ENCODE data around the gene MGLL.

The MGLL gene

DNA sequence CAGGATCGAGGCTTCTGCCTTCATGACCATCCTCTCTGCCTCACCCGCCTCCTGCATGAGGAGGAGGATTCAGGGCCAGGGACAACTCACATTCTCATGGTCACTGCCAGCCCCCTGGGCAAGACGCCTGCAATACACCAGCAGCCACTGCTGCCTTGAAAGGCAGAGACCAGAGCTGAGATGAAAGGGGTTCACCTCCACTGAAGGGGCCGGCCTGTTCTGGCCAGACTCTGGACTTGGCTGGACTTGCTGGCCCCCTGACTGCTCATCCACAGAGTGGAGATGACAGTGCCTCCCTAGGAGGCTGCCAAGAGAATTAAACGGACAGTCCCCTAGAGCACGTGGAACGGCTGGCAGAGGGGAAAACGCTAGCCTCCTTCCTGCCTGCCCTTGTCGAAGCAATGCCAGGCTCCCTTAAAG lies 35.2 kb downstream of the MGLL start:
- peak; percentile 68 to 77 for DNase-seq

DNA sequence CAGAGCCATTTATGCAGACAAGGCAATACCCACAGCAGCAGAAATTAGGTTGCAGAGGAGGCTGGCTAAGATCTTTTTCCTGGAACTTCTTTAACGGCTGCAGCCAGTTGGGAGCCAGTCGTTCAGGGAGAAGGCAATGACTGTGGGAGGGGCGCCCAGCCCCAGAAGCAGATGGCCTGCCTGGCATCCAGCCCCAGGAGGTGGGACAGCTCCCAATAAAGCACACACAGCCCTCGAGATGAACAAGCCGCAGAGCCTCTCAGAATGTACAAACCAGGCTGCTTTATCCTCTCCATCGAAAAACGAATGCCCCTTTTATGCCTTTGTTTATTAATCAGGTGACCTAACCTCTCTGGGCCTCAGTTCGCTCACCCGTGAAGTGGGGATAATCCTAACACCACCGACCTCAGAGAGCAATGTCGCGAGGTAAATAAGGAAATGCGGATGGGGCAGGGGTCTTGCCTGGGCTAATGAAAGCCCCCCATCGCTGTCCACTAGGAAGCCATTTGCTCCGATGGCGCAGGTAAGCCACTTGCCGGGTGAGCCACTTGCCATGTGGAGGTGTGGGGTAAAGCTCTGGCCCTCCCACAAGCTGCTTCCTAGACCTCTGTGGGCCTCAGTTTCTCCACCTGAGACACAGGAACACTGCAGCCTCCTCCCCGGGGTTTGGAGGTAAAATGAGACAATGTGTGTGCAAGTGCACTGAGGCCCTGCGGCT lies 35.8 kb downstream of the MGLL start:
- DNase-seq, result peak; percentile 31 to 81

DNA sequence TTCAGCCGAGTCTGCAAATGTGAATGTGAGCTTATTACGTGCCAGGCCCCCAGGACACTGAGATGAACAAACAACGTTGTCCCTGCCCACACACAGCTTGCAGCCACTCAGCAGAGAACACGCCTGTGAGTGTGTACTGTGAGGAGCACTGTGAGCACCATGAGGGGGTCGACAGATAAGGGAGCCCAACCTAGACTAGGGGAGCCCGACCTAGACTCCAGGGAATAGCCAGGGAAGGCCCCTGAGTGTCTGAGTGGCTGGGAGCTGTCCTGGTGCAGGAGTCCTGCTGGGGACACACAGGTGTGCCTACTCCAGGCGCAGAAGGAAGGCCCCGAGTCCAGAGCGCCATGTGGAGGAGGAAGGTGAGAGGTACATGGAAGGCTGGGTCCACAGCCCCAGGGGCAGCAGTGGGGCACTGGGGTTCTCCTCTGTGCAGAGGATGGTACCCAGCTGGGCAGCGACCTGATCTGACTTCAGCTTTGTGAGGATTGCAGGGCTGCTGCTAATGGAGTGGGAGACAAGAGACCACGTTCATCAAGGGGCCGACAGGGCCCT lies 36.5 kb downstream of the MGLL start:
- no peak for DNase-seq

DNA sequence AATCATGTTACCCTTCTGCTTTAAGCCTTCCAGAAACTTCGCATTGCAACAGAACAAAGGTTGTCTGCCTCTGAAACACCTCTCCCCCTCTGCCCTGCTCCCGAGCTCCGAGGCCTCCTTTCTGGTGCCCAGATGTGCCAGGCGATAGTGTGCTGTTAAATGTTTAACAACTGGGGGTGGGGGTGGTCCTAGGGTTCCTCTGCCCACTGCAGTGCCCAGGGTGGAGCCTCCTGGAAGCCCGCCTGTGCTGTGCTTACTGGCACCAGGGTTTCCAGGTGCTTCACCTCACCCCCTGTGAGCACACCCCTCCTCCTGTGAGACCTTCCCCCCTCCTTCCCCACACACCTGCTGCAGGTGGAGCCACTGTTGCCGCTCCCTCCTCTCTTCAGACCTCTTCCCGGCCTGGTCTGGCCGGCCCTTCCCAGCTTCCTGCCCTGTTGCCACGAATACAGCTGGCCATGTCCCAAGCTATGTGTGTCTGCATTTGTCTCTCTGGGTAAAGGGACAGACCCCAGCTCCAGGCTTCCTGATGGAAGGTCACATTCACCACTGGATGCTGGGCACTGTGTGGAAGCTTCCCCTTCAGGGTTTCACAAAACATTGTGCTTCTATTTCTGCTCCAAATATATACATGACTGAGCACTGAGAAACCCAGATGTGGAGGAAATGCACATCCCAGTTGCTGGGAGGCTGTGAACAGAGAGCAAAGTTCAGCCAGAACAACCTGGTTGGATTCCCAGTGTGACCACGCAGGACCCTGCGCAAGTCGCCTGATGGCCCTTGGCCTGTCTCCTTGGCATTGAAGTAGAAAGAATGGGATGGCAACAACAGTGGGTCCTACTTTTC lies 37.2 kb downstream of the MGLL start:
- no peak for DNase-seq

DNA sequence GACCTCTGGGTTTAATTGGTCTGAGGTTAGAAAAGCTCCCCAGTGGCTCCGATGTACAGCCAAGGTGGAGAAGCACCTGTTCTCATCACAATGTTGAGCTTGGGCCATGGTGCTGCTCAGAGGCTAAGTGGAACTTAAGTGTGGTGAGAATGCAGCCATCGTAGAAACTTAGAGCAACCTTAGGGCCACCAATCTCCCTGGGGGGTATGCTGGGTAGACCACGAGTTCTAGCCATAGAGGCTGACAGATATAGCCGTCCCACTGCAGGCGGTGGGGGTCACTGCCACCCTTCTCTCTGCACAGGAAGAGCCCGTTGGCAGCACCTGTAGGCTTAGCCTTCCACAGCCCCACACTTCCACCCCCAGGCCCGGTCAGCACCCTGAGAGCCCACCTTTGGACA lies 38.0 kb downstream of the MGLL start:
- DNase-seq, result no peak

DNA sequence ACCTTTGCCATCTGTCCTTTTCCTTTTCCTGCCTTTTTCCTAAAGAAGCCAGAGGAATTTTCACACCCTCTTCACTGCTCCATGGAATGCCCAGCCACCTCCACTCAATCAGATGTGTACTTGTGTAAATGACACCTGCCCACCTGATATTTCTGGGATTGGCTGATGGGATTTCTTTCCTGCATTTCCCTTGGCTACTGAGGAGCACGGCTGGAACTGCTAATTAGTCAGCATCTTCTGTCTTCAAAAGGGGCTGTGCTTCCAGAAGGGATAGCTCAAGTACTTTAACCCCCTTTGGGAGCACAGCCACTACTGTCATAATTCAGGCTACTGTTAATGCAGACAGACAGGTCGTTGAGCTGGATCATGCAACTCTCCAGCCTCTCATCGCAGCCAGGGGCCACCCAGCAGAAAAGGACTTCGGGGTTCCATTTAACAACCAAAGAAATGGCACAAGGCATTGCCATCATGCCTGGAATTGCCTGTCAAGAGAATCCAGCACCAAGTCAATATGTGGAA lies 38.6 kb downstream of the MGLL start:
- no peak for DNase-seq

DNA sequence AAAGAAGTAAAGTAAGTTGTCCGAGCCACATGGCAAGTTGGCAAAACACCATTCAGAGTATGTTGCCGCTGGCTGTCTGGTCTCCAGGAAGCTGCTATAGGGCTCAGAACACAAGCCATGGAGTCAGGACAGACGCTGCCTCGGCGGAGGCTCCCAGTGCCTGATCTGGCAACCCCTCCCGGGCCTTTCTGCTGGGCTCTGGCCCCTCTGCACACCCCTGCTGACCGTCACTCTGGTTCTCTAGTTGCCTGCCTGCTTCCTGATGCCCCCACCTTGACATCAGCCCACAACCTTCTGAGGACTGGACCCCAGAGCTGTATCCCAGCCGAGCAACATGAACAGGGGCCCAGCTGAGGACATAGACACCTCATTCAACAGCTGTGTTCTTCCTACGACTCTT lies 39.1 kb downstream of the MGLL start:
- DNase-seq, result no peak

DNA sequence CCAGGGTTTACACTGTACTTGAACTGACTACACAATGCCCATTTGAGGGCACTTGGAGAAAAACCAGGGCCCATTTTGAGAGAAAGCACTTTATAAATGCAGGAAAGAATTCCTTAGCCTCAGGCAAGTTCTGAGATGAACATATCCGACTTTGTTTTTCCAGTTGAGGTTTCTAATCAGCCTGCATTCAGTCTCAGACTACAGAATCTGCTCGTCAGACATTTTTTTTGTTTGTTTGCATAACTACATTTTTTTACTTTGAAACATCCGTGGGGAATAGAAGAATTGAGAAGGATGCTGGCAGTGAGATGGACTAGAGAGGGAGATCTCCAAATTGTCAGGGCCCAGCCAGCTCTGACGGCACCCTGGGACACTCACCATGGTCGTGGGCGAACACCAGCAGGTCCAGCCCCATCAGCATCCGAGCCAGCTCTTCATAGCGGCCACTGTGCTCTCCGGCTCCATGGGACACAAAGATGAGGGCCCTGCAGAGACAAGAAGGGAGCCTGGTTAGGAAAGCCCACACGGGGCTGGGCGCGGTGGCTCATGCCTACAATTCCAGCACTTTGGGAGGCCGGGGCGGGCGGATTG lies 40.8 kb downstream of the MGLL start:
- no peak for DNase-seq

DNA sequence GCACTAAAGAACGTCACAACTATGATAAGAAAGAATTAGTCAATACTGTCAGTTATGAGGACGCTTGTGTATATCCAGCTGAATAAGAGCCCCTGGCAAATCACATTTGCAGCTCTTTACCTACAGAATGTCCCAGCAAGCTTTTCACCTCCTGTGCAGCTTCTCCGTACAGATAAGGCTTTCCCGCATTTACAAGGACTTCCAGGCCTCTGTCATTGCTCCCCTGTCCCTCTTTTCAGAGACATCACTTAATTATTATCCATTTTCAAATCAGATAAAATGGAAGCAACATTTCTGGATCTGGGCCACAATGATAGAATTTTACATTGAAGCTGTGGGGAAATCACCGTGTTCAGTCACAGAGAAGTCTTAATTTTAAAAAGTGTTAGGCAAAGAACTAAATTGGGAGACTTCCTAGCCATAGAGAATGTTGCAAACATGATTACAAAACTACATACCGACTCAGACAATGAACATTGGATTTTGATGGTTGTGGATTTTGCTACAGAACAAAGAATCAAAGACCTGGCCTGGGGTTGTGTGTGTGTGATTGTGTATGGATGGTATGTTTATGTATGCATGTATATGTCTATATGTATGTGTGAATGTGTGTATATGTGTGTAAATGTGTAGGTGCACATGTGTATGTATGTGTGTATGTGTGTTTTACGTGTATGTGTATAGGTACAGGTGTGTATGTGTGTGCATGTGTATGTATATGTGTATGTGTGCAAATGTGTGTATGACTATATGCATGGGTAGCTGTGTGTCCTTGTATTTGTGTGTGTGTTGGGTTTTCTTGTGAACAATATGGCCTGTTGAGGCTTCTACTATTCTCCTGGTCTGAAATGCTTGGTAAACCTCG lies 41.5 kb downstream of the MGLL start:
- DNase-seq, result no peak

DNA sequence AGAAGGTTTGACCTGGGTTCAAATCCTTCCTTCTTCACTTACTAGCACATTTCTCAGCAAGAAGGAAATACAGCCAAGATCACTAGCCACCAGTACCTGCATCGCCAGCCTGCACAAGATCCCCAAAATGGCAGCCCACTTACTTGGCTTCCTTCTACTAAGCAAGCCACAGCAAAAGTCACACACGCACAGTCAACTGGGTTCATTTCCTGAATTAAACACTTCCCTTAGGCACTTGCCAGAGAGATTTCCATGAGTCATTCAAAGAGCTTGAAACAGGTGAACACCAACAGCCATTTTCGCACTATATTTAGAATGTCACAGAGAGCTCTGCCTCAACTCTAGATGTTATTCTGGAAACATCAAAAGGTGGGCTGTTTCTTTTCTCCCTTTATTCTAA lies 42.6 kb downstream of the MGLL start:
- no peak for DNase-seq

DNA sequence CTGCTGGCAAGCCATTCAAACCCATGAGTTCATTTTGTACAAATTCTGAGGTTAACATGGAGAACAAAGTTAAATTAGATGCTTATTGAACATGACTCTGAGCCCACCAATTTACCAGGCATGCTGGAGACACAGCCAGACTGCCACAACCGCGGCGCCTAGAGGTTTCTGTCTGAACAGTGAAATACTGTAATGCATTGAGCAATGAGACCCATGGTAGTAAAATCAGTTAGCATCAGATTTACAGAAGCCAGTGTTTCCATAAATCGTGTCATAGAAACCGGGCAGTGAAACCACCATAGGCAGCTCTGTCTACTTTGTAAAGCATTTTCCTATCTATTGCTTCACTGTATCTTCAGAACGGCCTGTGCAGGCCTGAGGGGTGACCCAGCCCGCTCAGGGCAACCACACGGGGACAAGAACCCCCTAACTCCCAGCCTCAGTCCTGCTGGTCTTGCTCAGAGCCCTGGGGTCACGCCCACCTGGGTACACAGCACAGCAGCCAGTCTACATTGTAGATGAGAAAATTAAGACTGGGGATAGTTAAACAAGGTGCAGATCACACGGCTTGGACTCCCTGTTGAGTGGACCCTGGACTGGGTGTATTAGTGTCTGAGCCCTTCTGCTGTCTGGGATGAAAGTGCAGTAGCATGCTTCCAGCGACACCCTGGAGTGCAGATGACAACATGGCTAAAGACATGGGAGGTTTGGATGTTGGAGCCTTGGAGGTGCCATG lies 44.2 kb downstream of the MGLL start:
- no peak for DNase-seq

DNA sequence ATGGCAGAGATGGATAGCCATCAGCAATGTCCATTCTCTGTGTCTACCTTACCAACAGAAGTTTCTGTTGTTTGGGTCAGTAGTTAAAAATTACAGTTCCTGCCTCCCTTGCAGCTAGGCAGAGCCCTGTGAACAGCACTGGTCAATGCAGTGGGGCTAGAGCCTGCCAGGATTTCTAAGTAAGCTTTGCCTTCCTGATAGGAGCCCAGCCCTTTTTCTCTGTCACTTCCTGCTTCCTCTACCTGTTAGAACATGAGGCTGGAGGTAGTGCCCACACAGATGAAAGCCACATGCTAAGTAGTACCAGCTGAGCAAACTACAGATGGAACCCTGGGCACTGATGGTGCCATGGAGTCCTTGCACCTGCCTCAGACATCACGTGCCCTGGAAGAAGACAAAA lies 45.0 kb downstream of the MGLL start:
- DNase-seq, result no peak

DNA sequence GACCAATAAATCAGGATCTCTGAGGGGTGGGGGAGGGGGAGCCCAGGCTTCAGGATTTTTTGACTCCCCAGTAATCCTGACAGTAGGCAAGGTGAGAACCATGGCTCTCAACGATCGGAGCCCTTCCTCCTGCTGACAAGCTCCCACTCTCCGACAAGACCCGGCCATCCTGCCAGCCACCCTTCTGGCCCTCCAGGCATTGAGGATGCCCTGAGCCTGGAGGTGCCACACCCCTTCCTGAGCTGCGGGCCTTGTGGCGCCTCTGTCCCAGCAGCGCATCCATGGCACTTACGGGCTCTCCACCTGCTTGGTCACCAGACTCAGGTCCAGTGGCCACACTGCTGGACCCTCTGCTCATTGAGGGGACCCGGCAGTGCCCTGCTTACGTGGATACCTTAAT lies 46.0 kb downstream of the MGLL start:
- DNase-seq, result no peak

DNA sequence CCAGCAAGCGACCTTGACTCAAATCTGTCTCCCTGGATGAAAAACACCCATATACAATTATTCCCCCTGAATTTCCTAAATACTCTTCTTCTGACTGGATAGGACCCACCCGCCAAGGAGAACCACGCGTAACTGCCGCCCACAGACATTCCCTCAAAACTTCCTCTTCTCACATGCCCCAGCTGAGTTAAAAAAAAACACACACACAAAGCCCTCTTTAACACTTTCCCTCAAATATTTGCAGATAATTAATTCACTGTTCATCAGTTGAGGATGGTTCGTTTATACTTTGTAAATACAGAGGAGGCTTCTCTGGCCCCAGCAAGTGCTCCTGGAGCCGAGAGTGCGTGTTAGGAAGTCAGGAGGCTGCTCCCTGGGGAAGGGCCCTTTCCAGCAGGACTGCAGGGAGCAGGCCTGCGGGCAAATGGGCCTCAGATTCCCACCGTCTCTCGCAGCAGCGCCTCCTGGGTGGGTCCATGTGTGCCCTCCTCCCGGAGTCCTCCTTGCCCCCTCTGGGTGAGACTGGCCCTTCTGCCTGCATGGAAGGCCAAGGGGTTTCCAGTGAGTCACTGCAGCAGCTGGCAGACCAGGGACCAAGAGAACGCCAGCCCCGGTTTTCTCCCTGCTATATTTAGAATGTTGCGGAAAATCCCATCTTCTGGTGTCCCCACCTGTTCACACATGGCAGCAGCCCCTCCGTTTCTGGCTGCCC lies 46.8 kb downstream of the MGLL start:
- DNase-seq, result no peak

DNA sequence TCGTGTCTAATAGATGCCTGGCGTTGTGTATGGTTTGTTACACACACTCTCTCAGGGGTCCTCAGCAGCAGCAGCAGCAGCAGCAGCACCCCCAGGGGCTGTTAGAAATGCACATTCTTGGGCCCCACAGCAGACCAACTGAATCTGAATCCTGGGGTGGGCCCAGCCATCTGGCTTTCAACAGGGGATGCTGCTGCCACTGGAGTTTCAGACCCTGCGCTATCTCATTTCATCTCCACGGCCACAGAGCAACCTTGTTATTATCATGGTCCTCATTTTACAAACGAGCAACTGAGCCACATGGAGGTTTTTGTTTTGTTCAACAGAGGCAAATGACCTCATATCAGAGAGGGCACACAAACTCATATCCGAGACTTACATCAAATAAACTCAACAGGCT lies 47.7 kb downstream of the MGLL start:
- no peak for DNase-seq

DNA sequence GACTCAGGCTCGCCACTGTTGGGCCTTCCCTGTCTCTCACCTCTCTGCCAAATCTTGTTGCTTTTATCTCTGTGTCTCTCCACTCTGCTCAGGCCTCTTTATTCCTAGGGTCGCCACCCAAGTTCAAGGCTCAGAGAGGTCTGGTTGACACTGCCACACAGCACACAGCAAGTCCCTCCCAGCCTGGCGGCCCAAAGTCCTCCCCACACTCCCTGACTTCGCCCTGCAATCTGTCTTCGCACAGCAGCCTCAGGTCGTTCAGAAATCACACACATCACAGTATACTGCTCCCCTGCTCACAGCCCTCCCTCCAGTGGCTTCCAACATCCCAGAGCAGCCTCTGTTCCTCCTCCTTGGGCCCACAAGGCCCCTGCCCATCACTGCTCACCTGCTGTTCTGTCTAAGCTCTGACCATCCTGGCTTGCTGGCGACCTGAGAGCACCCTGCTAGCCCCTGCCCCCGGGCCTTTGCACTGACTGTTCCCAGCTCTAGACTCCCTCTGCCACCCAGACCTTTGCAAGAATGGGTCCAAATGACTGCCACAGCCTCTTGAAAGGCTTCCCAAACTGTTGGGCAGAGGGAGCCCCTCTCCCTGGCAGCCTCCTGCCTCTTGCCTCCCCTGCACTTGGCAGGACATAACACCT lies 48.4 kb downstream of the MGLL start:
- no peak for DNase-seq

DNA sequence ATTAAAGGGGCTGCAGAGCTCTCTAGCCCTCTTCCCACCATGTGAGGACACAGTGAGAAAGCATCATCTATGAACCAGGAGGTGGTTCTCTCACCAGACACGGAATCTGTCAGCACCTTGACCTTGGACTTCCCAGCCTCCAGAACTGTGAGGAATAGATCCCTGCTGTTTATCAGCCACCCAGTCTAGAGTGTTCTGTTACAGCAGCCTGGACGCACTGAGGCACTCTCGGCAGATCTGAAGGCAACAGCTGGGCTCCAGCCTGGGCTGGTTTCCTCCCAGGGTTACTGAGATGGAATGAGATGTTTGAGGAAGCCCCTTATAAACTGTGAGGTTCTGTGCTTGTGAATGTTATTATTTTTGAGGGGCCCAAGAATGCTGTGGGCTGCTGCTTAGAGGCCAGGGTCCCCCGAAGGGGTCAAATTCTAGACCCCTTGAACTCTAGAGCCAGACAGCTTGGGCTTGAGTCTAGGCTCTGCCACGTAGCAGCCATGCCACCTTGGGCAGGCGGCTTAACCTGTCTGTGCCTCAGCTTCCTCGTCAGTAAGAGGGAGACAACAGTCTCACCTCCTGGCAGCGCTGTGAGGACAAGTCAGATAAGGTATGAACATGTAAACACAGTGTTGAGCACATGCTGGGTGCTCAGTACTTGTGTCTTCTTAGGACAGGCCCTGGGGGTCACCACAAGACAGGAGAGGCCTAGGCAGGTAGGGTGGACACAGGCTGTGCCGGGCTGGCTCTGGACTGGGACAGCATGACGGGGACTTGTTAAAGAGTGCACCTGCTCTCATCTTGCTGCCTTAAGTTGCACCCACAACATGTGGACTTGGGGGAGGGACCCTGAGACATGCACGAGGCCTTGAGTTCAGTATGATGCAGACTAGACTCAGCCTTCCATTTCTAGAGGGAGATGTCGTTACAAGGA lies 49.2 kb downstream of the MGLL start:
- DNase-seq, result no peak

DNA sequence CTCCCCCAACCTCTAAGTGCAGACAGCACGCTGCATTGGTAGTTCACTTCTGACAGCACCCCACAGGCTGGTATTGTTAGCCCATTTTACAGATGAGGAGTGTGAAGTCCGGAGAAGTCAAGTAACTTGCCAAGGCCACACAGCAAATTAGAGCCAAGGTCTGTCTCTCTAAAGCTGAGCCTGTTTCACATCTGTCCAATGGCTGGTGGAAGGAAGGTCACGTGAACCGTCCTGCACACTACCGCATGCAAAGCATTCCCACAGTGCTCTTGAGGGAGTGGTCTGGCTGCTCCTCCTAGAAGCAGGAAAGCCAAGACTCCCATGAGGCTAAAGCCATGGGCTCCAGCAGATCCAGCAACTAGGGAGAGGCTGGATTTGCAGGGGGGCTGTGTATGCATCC lies 50.0 kb downstream of the MGLL start:
- DNase-seq, result no peak

DNA sequence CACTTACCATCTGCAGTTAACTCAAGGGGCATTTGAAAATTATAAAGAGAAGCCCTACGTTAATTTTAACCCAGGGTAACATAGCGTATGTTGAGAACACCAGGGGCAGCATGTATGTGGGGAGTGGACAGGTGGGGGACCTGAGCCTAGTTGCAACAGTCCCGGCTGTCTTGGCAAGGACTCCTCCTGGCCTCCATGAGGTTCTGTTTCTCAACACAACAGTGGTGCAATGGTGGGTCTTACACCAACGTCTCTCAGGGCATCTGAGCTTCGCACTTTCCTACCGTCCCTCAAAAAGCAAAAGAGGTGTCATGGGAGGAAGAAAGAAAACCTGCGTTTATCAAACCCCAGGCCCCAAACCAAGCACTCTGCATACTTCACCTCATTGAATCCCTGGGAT lies 50.6 kb downstream of the MGLL start:
- no peak for DNase-seq

Data from cerebellar nuclear complex (tissue), 1 donor.